Measurements from ENCODE around the gene ARL4A. TPM values are rescaled to one million over a fixed set of nuclear protein-coding genes. Genes with fewer than 3 reads are reported as not detected.

Gene ARL4A
- total RNA-seq, 1 donor from 2014 or later = 27.7 TPM

- no peak for DNase-seq (ENCODE audit: low read depth)
These were observed 38.3 kb downstream of the ARL4A start for GRCh38 chr7:12725575-12726316.

GRCh38 chr7:12726908-12727307 is 39.5 kb downstream of the ARL4A start:
- no peak for DNase-seq (ENCODE audit: low read depth)

- DNase-seq (ENCODE audit: low read depth) = no peak
These were observed 40.2 kb downstream of the ARL4A start for GRCh38 chr7:12727455-12728191.

DNA sequence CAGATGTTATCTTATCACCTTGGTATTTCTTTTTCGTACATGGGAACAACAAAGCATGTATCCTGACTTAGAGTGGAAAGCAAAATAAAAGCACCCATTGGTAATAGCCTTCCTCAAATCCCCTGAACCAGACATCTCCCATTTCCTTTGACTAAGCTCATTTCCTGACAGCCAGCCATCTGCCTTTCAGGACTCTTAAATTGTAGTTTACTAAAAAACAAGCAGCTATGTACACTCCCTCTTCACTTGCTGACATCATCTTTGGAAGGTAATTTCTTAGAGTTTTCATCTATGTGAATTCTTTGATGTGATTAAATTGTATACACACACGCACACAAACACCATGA is 40.7 kb downstream of the ARL4A start:
- DNase-seq (ENCODE audit: low read depth) = no peak

DNA sequence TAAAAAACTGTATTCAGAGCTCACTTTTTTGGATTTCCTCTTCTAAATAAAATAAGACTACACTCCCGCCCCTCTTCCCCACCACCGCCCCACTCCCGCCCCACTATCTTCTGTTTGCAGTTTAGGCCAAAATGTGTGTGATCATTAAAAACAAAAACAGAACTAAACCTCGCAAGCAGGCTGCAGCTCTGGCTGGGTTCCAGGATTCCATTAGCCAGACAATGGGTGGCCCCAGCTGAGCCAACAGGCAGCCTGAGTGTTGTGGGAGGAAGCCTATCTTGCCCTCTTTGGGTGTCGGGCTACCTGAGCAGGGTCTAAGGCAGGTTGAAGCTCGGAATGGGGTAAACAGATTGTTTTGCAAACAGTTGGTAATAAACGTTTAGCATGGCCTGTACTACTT is 41.7 kb downstream of the ARL4A start:
- peak; percentile 45 for DNase-seq (ENCODE audit: low read depth)

DNA sequence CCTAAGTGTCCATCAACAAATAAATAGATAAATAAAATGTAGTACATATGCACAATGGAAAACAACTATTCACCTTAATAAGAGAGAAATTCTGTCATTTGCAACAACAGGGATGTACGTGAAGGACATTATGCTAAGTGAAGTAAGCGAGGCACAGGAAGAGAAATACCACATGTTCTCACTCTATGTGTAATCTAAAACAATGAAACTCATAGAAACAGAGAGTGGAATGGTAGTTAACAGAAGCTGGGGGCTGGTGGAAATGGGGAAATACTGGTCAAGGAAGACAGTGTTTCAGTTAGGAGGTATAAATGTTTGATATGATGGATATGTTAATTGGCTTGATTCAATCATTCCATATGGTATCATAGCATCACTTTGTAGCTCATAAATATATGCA is 43.1 kb downstream of the ARL4A start:
- DNase-seq (ENCODE audit: low read depth) = no peak

- DNase-seq (ENCODE audit: low read depth) = peak; percentile 33
These were observed 43.8 kb downstream of the ARL4A start for GRCh38 chr7:12731214-12731656.

GRCh38 chr7:12731775-12732174 is 44.3 kb downstream of the ARL4A start:
- no peak for DNase-seq (ENCODE audit: low read depth)

DNA sequence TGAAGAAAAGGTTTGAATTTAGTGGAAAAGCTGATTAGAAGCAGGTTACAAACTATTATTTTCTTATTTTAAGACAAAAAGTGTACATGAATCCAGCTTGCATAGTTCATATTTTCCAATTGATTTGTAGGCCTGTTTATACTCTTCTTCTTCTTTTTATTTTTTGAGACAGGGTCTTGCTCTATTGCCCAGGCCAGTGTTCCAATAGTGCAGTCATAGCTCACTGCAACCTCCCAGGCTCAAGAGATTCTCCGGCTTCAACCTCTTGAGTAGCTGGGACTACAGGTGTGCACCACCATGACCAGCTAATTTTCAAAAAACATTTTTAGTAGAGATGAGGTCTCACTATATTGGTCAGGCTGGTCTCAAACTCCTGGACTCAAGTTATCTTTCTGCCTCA is 45.0 kb downstream of the ARL4A start:
- no peak for DNase-seq (ENCODE audit: low read depth)

DNA sequence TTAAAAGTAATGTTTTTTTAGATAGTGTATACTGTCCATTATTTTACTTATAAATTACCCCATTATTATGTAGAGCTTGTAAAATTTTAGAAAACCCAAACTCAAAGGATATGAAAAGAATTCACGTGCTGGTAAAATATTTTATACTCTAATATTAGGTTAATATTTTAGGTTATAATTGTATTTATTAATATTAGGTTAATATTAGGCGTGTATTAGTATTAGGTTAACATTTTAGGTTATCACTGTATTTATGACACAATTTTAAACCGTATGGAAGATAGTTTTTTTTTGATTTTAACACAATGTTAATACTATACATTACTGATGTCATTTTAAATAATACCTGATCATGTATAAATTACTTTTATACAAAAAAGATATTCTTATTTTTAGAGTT is 48.5 kb downstream of the ARL4A start:
- no peak for DNase-seq (ENCODE audit: low read depth)

DNA sequence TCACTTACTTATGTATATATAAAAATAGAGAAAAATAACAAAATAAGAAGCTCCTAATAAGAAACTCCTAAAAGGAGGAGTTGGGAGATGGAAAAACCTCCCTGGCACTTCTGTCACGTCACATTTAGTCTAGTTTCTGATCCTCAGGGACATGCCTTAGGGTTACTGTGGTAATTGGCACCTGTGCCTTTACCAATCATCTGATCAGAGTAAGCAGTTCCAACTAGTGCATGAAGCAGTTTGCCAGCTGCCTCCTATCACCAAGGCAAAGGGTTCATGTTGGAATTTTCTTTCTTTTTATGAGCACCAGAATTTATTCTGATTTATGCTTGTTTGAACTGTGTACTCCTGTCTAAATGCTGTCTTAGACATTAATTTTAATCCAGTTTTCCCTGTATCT is 49.9 kb downstream of the ARL4A start:
- no peak for DNase-seq (ENCODE audit: low read depth)

DNA sequence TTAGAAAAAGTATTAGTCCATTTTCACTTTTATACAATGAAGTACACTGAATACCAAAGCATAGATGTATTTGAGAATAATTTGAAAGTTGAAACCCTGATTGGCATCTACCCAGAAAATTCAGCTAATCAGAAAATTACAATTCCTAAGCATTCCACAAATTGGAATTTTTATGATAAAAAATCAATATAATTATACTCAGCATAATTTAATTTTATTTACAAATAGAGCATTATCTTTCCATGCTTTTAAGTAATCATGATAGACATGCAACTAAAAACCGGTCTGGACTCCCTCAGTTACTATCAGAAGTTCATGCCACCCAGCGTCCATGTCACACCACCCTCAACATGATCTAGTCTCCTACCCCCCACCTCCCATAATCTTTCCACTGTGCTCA is 50.4 kb downstream of the ARL4A start:
- DNase-seq (ENCODE audit: low read depth) = no peak

DNA sequence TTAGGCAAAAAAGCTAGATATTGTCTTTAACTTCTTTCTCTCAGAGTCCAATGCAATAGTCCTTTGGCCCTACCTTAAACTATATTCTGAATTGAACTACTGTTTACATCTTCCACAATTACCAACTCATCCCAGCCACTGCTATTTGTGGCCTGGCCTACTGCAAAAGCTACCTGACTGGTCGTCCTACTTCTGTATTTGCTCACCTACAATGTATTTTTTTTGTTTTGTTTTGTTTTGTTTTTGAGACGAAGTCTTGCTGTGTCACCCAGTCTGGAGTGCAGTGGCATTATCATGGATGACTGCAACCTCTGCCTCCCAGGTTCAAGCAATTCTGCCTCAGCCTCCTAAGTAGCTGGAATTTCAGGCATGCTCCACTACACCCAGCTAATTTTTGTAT is 51.2 kb downstream of the ARL4A start:
- no peak for DNase-seq (ENCODE audit: low read depth)

Other genes starting within 250 kb of the ARL4A start
- gene SCIN, start 116.9 kb upstream of the ARL4A start, total RNA-seq = 24.5 and 113 TPM in 2 replicates

Measured in renal cortical epithelial cell (primary cell).